Neuronal stem cell (in vitro differentiated cells): ENCODE results near the gene PDE7B.

ENCODE experiments used
- DNase-seq: peaks from one replicate; pipeline ENCODE4 v3.0.0-alpha.2; 2013; ENCODE audit warnings: low spot score
- H2AFZ ChIP-seq: one replicate; pipeline ENCODE4 v1.6.1; 2013; ENCODE audit warnings: mild to moderate bottlenecking, low read length, inconsistent platforms
- H2AK5ac ChIP-seq: 2 replicates; pipeline ENCODE4 v1.6.1; 2013; ENCODE audit warnings: low read depth, mild to moderate bottlenecking, inconsistent platforms, low read length, moderate library complexity, mixed read lengths
- H2BK120ac ChIP-seq: 2 replicates; pipeline ENCODE4 v1.6.1; 2013; ENCODE audit warnings: low read depth, mild to moderate bottlenecking, inconsistent platforms, low read length, moderate library complexity, mixed read lengths
- H2BK12ac ChIP-seq: one replicate; pipeline ENCODE4 v1.6.1; 2013; ENCODE audit warnings: low read length, inconsistent platforms
- H2BK15ac ChIP-seq: 2 replicates; pipeline ENCODE4 v1.6.1; 2013; ENCODE audit warnings: mild to moderate bottlenecking, low read length, inconsistent platforms, mixed read lengths
- H2BK5ac ChIP-seq: one replicate; pipeline ENCODE4 v1.6.1; 2013; ENCODE audit warnings: inconsistent platforms, mild to moderate bottlenecking, low read length, moderate library complexity
- H3K14ac ChIP-seq: one replicate; pipeline ENCODE4 v1.6.1; 2013; ENCODE audit warnings: low read length, inconsistent platforms
- H3K18ac ChIP-seq: 2 replicates; pipeline ENCODE4 v1.6.1; 2013; ENCODE audit warnings: low read length, inconsistent platforms
- H3K23ac ChIP-seq: 2 replicates; pipeline ENCODE4 v1.6.1; 2013; ENCODE audit warnings: low read depth, mild to moderate bottlenecking, mixed read lengths, low read length, inconsistent platforms; ENCODE audit not compliant: poor library complexity
- H3K27ac ChIP-seq: replicated peaks from 3 replicates; pipeline ENCODE4 v1.5.1; 2013; ENCODE audit warnings: low read length, inconsistent platforms
- H3K27me3 ChIP-seq, 3 experiments: 2 replicates each; pipeline ENCODE4 v1.6.1; 2013; ENCODE audit warnings: low read length in 3 of 3, mild to moderate bottlenecking in 2 of 3, inconsistent platforms in 1 of 3, low read depth in 1 of 3, mixed read lengths in 1 of 3, moderate library complexity in 1 of 3; ENCODE audit not compliant: control insufficient read depth in 3 of 3, insufficient read depth in 3 of 3
- H3K36me3 ChIP-seq, 2 donors: replicated peaks in 1 of 2; 2 replicates each; pipeline ENCODE4 v1.6.1; 2013; ENCODE audit warnings: low read length in 2 of 2; ENCODE audit not compliant: control insufficient read depth in 2 of 2, insufficient read depth in 2 of 2
- H3K4ac ChIP-seq: 2 replicates; pipeline ENCODE4 v1.6.1; 2013; ENCODE audit warnings: inconsistent platforms, mild to moderate bottlenecking, low read length, moderate library complexity
- H3K4me1 ChIP-seq, 2 donors: 1 replicate in 1 of 2; 2 replicates in 1 of 2; pipeline ENCODE4 v1.6.1; 2013; ENCODE audit warnings: low read length in 2 of 2, low read depth in 1 of 2; ENCODE audit not compliant: control insufficient read depth in 2 of 2, insufficient read depth in 1 of 2
- H3K4me2 ChIP-seq: one replicate; pipeline ENCODE4 v1.6.1; 2013; ENCODE audit warnings: mild to moderate bottlenecking, low read length, inconsistent platforms; ENCODE audit not compliant: insufficient read depth, poor library complexity, severe bottlenecking
- H3K4me3 ChIP-seq, 2 donors: 2 replicates each; pipeline ENCODE4 v1.5.1; 2013; ENCODE audit warnings: low read length in 2 of 2, mild to moderate bottlenecking in 2 of 2, inconsistent platforms in 1 of 2, moderate library complexity in 1 of 2
- H3K79me1 ChIP-seq: one replicate; pipeline ENCODE4 v1.6.1; 2013; ENCODE audit warnings: low read depth, mild to moderate bottlenecking, inconsistent platforms, low read length, moderate library complexity
- H3K9ac ChIP-seq: one replicate; pipeline ENCODE4 v1.6.1; 2013; ENCODE audit warnings: mild to moderate bottlenecking, low read depth, low read length, inconsistent platforms; ENCODE audit not compliant: poor library complexity
- H3K9me3 ChIP-seq, 2 donors: replicated peaks in 1 of 2; 2 replicates each; pipeline versions ENCODE3 to v1.6.1; 2013; ENCODE audit warnings: low read length in 2 of 2, mild to moderate bottlenecking in 2 of 2, inconsistent platforms in 1 of 2, low read depth in 1 of 2, mixed read lengths in 1 of 2, moderate library complexity in 1 of 2; ENCODE audit not compliant: control insufficient read depth in 2 of 2, insufficient read depth in 1 of 2
- H4K8ac ChIP-seq: one replicate; pipeline ENCODE4 v1.6.1; 2013; ENCODE audit warnings: low read depth, mild to moderate bottlenecking, inconsistent platforms, low read length, moderate library complexity
- H4K91ac ChIP-seq: one replicate; pipeline ENCODE4 v1.6.1; 2013; ENCODE audit warnings: low read length, low read depth, mild to moderate bottlenecking, inconsistent platforms; ENCODE audit not compliant: poor library complexity
- WGBS, 2 donors: extraction: QIAGEN DNeasy Blood & Tissue Kit; methylation state at CpG; one replicate each; pipeline ENCODE4 v1.1.7; 2013; ENCODE audit warnings: missing lambda C conversion rate in 2 of 2, mixed read lengths in 1 of 2; ENCODE audit not compliant: insufficient read length in 2 of 2, insufficient replicate concordance in 1 of 2; ENCODE audit errors: extremely low coverage in 2 of 2; 5-methylcytosine and 5-hydroxymethylcytosine counted together

The PDE7B gene

DNA sequence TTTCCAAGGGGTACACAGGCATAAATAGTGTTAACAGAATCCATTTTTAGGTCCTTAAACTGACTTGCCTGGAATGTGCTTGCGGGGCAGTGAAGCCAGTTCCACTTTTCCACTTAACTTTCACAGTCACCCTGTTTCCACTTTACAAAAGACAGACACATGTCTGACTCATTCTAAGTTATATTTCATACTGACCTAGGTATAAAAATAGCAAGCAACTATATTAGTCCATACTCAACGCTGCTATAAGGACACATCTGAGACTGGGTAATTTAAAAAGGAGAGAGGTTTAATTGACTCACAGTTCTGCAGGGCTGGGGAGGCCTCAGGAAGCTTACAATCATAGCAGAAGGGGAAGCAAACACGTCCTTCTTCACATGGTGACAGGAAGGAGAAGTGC lies 310.4 kb downstream of the PDE7B start:
- H2BK15ac ChIP-seq, result no peak overlapping the region
- no peaks in the 10 kb centered on the region for H3K79me1 ChIP-seq
- H3K18ac ChIP-seq, result no peak overlapping the region
- no peak overlapping the region for H3K4me3 ChIP-seq
- no peak overlapping the region for H3K27ac ChIP-seq
- no CpG with 5 or more reads among the region's 3 CpGs for WGBS, 2 donors
- no peak overlapping the region for H4K8ac ChIP-seq
- H3K23ac ChIP-seq, result no peak overlapping the region
- H2BK5ac ChIP-seq, result no peak overlapping the region
- no peak overlapping the region for H3K4me2 ChIP-seq
- no peak overlapping the region for H4K91ac ChIP-seq
- no peak for DNase-seq
- H2AK5ac ChIP-seq, result no peak overlapping the region
- no peaks in the 10 kb centered on the region for H3K9me3 ChIP-seq
- H2BK120ac ChIP-seq, result no peak overlapping the region
- no peak overlapping the region for H2AFZ ChIP-seq
- no peak overlapping the region for H3K9ac ChIP-seq
- H3K27me3 ChIP-seq, result no peaks in the 10 kb centered on the region
- H3K14ac ChIP-seq, result no peak overlapping the region
- no peaks in the 10 kb centered on the region for H3K36me3 ChIP-seq
- H3K4me1 ChIP-seq, result peaks cover 2 to 18% of the 10 kb centered on the region in 2 donors
- no peak overlapping the region for H2BK12ac ChIP-seq
- no peak overlapping the region for H3K4ac ChIP-seq

DNA sequence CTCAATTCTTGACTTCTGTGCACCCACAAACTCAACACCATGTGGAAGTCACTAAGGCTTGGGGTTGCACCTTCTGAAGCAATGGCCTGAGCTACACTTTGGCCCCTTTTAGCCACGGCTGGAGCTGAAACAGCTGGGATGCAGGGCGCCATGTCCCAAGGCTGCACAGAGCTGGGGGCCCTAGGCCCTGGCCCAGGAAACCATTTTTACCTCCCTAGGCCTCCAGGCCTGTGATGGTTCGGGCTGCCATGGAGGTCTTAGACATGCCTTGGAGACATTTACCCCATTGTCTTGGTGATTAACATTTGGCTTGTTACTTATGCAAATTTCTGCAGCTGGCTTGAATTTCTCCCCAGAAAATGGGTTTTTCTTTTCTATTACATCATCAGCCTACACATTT lies 311.8 kb downstream of the PDE7B start:
- H2BK5ac ChIP-seq, result no peak overlapping the region
- H3K9me3 ChIP-seq, result no peaks in the 10 kb centered on the region
- H3K18ac ChIP-seq, result no peak overlapping the region
- H3K23ac ChIP-seq, result no peak overlapping the region
- H4K91ac ChIP-seq, result no peak overlapping the region
- H3K27me3 ChIP-seq, result no peaks in the 10 kb centered on the region
- H3K4me3 ChIP-seq, result no peak overlapping the region
- no peak overlapping the region for H3K9ac ChIP-seq
- no peak for DNase-seq
- H3K36me3 ChIP-seq, result no peaks in the 10 kb centered on the region
- H4K8ac ChIP-seq, result no peak overlapping the region
- H3K4ac ChIP-seq, result no peak overlapping the region
- peaks cover 2 to 16% of the 10 kb centered on the region in 2 donors for H3K4me1 ChIP-seq
- H3K79me1 ChIP-seq, result no peaks in the 10 kb centered on the region
- WGBS, 2 donors, result no CpG with 5 or more reads among the region's 3 CpGs
- H3K4me2 ChIP-seq, result no peak overlapping the region
- no peak overlapping the region for H2AK5ac ChIP-seq
- H2BK120ac ChIP-seq, result no peak overlapping the region
- no peak overlapping the region for H2AFZ ChIP-seq
- H3K27ac ChIP-seq, result no peak overlapping the region
- no peak overlapping the region for H2BK15ac ChIP-seq
- H2BK12ac ChIP-seq, result no peak overlapping the region
- H3K14ac ChIP-seq, result no peak overlapping the region

DNA sequence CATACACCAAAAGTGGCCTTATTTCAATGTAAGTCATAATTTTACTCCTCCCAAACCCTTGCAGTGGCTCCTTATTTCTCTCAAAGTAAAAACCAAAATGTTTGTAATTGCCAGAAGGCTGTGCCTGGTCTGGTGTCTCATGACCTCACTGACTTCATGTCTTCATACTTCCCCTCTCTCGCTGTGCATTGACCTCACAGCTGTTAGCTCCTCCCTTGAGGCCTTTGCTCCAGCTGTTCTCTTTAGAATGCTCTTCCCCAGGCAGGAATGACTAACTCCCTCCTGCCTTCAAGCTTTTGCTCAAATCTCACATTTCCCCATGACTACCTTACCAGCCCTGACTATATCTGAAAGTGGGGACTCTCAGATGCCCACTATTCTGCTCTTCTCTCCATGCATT lies 315.3 kb downstream of the PDE7B start:
- Histone ChIP-seq H3K9ac (no peak overlapping the region), H4K91ac (no peak overlapping the region), H2AFZ (no peak overlapping the region), H3K79me1 (no peaks in the 10 kb centered on the region), H4K8ac (no peak overlapping the region), H3K4me1 (no peaks in the 10 kb centered on the region), H3K27me3 (no peaks in the 10 kb centered on the region), H3K9me3 (no peaks in the 10 kb centered on the region), H2AK5ac (no peak overlapping the region), H3K4me3 (no peak overlapping the region), H3K27ac (no peak overlapping the region), H3K14ac (no peak overlapping the region), H2BK5ac (no peak overlapping the region), H3K4me2 (no peak overlapping the region), H3K4ac (no peak overlapping the region), H3K36me3 (no peaks in the 10 kb centered on the region), H2BK12ac (no peak overlapping the region), H3K23ac (no peak overlapping the region), H2BK15ac (no peak overlapping the region), H3K18ac (no peak overlapping the region), H2BK120ac (no peak overlapping the region)
- DNase-seq, result no peak
- WGBS, 2 donors, result no CpG with 5 or more reads among the region's 1 CpG

DNA sequence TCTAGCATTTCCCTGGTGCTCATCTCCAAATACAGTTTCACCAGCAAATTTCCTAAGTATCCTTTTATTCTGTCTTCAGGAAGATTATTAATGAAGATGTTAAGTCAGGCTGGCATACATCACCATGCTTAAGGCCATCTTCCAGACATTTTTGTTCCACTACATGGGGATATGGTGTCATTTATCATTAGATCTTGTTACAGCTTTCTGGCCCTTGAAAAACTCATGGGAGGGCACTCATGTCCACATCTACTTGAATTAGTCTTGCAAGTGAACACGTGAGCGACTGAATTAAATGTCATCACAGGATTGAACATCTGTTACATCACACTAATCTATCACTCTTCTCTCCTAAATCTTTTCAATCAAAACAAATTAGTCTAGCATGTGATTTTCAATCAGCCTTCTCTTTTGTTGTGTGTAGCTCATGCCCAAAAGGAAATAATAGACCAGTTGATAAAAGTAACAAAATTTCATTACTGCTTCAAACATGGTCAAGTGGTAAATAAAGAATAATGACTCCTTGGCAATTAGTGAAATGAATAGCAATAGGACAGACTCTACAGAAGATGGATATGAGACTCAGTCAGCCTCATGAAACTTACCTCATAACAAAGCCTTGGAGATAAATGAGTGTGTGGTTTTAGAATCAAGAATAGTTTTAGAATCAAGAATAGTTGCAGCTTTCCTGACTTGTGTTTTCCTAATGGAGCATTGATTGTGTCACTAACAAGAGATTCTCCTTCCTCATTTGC lies 318.1 kb downstream of the PDE7B start:
- Histone ChIP-seq H3K9ac (no peak overlapping the region), H2BK15ac (no peak overlapping the region), H4K8ac (no peak overlapping the region), H2BK12ac (no peak overlapping the region), H3K14ac (no peak overlapping the region), H3K79me1 (peaks cover 2% of the 10 kb centered on the region), H2BK5ac (no peak overlapping the region), H3K4me2 (no peak overlapping the region), H2AK5ac (no peak overlapping the region), H3K9me3 (no peaks in the 10 kb centered on the region), H3K4me1 (no peaks in the 10 kb centered on the region), H3K23ac (no peak overlapping the region), H4K91ac (no peak overlapping the region), H3K18ac (no peak overlapping the region), H2BK120ac (no peak overlapping the region), H2AFZ (no peak overlapping the region), H3K36me3 (no peaks in the 10 kb centered on the region), H3K27ac (no peak overlapping the region), H3K27me3 (no peaks in the 10 kb centered on the region), H3K4me3 (no peak overlapping the region), H3K4ac (no peak overlapping the region)
- no peak for DNase-seq
- WGBS, 2 donors, result no CpG with 5 or more reads among the region's 2 CpGs
